ENCODE results near the gene GCH1.
"Not testable (repeated sequence)": the region's sequence is repeated elsewhere in the genome, so short reads cannot be mapped to it uniquely, and the experiment has no call there.

GCH1 gene

GRCh38 chr14:54909817-54910558 lies 7.4 kb upstream of the GCH1 start:
- H3K4me3 ChIP-seq (ENCODE audit: low read depth, low read length) = no peak overlapping the region

- not testable (repeated sequence) for H3K4me3 ChIP-seq (ENCODE audit: low read depth, low read length)
Observed at GRCh38 chr14:54908973-54909372, 6.3 kb upstream of the GCH1 start.

- no peak overlapping the region for H3K4me3 ChIP-seq (ENCODE audit: low read depth, low read length)
Observed at GRCh38 chr14:54908190-54908589, 5.6 kb upstream of the GCH1 start.

- H3K4me3 ChIP-seq (ENCODE audit: low read depth, low read length) = no peak overlapping the region
Observed at GRCh38 chr14:54906075-54906474, 3.4 kb upstream of the GCH1 start.

- H3K4me3 ChIP-seq (ENCODE audit: low read depth, low read length) = peak overlapping the region; percentile 78
Observed at GRCh38 chr14:54902143-54902520, 494 bp downstream of the GCH1 start.

- H3K4me3 ChIP-seq (ENCODE audit: low read depth, low read length) = peak overlapping the region; percentile 78
Observed at GRCh38 chr14:54901380-54902142, 1.1 kb downstream of the GCH1 start.

- H3K4me3 ChIP-seq (ENCODE audit: low read depth, low read length) = no peak overlapping the region
Observed at GRCh38 chr14:54899573-54899972, 3.1 kb downstream of the GCH1 start.

- H3K4me3 ChIP-seq (ENCODE audit: low read depth, low read length) = not testable (repeated sequence)
Observed at GRCh38 chr14:54897809-54898555, 4.6 kb downstream of the GCH1 start.

GRCh38 chr14:54895683-54896082 lies 6.9 kb downstream of the GCH1 start:
- no peak overlapping the region for H3K4me3 ChIP-seq (ENCODE audit: low read depth, low read length)

- no peak overlapping the region for H3K4me3 ChIP-seq (ENCODE audit: low read depth, low read length)
Observed at GRCh38 chr14:54894995-54895394, 7.6 kb downstream of the GCH1 start.

GRCh38 chr14:54893151-54893760 lies 9.4 kb downstream of the GCH1 start:
- H3K4me3 ChIP-seq (ENCODE audit: low read depth, low read length) = no peak overlapping the region

GRCh38 chr14:54891471-54892245 lies 11.0 kb downstream of the GCH1 start:
- no peak overlapping the region for H3K4me3 ChIP-seq (ENCODE audit: low read depth, low read length)

GRCh38 chr14:54890788-54891187 lies 11.8 kb downstream of the GCH1 start:
- H3K4me3 ChIP-seq (ENCODE audit: low read depth, low read length) = no peak overlapping the region

GRCh38 chr14:54889919-54890318 lies 12.7 kb downstream of the GCH1 start:
- no peak overlapping the region for H3K4me3 ChIP-seq (ENCODE audit: low read depth, low read length)

GRCh38 chr14:54882521-54882920 lies 20.1 kb downstream of the GCH1 start:
- H3K4me3 ChIP-seq (ENCODE audit: low read depth, low read length) = no peak overlapping the region

GRCh38 chr14:54881761-54882401 lies 20.7 kb downstream of the GCH1 start:
- no peak overlapping the region for H3K4me3 ChIP-seq (ENCODE audit: low read depth, low read length)

- H3K4me3 ChIP-seq (ENCODE audit: low read depth, low read length) = no peak overlapping the region
Observed at GRCh38 chr14:54881235-54881760, 21.3 kb downstream of the GCH1 start.

GRCh38 chr14:54877703-54878021 lies 25.0 kb downstream of the GCH1 start:
- no peak overlapping the region for H3K4me3 ChIP-seq (ENCODE audit: low read depth, low read length)

- no peak overlapping the region for H3K4me3 ChIP-seq (ENCODE audit: low read depth, low read length)
Observed at GRCh38 chr14:54877015-54877702, 25.5 kb downstream of the GCH1 start.
